ENCODE data around the gene KRTAP3-2. TPM values are rescaled to one million over a fixed set of nuclear protein-coding genes. Genes with fewer than 3 reads are reported as not detected.

The KRTAP3-2 gene
- polyA plus RNA-seq, 1 donor from 2014 or later = not detected

GRCh38 chr17:41010441-41010840, 10.7 kb upstream of the KRTAP3-2 start:
- Histone ChIP-seq H4K20me1 (ENCODE audit: insufficient read depth) (no peaks in the 10 kb centered on the region), H3K36me3 (ENCODE audit: insufficient read depth, low read length) (no peaks in the 10 kb centered on the region), H3K9me2 (ENCODE audit: insufficient read depth, low read length) (no peaks in the 10 kb centered on the region), H3K79me2 (replicated peaks; ENCODE audit: insufficient read depth, low read length) (no peaks in the 10 kb centered on the region), H3F3A (ENCODE audit: insufficient read depth, low read length, poor library complexity, severe bottlenecking) (no peaks in the 10 kb centered on the region), H3K27me3 (ENCODE audit: insufficient read depth, low read depth, low read length) (no peaks in the 10 kb centered on the region), H3K9me3 (ENCODE audit: low read length) (no peaks in the 10 kb centered on the region), H3K9ac (ENCODE audit: low read length) (no peak overlapping the region), H3K4me3 (ENCODE audit: low read length) (no peak overlapping the region), H3K4me2 (ENCODE audit: low read length) (no peak overlapping the region), H3K27ac (ENCODE audit: low read length) (no peak overlapping the region), H2AFZ (ENCODE audit: low read depth, low read length) (no peak overlapping the region)
- TF ChIP-seq EP300 (conservative IDR thresholded peaks at IDR 0.05; ENCODE audit: poor library complexity, severe bottlenecking) = no peak
- no peak for TF ChIP-seq TAF1 (IDR thresholded peaks at IDR 0.05; ENCODE audit: low read depth)
- no peak for TF ChIP-seq EZH2 (IDR thresholded peaks at IDR 0.05; ENCODE audit: borderline replicate concordance, insufficient read depth, low read length, poor library complexity, severe bottlenecking)
- TF ChIP-seq, protein P1, sequence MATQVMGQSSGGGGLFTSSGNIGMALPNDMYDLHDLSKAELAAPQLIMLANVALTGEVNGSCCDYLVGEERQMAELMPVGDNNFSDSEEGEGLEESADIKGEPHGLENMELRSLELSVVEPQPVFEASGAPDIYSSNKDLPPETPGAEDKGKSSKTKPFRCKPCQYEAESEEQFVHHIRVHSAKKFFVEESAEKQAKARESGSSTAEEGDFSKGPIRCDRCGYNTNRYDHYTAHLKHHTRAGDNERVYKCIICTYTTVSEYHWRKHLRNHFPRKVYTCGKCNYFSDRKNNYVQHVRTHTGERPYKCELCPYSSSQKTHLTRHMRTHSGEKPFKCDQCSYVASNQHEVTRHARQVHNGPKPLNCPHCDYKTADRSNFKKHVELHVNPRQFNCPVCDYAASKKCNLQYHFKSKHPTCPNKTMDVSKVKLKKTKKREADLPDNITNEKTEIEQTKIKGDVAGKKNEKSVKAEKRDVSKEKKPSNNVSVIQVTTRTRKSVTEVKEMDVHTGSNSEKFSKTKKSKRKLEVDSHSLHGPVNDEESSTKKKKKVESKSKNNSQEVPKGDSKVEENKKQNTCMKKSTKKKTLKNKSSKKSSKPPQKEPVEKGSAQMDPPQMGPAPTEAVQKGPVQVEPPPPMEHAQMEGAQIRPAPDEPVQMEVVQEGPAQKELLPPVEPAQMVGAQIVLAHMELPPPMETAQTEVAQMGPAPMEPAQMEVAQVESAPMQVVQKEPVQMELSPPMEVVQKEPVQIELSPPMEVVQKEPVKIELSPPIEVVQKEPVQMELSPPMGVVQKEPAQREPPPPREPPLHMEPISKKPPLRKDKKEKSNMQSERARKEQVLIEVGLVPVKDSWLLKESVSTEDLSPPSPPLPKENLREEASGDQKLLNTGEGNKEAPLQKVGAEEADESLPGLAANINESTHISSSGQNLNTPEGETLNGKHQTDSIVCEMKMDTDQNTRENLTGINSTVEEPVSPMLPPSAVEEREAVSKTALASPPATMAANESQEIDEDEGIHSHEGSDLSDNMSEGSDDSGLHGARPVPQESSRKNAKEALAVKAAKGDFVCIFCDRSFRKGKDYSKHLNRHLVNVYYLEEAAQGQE (IDR thresholded peaks at IDR 0.05; ENCODE audit: borderline replicate concordance) = no peak
- no peak for TF ChIP-seq POLR2AphosphoS5 (IDR thresholded peaks at IDR 0.05)

DNA sequence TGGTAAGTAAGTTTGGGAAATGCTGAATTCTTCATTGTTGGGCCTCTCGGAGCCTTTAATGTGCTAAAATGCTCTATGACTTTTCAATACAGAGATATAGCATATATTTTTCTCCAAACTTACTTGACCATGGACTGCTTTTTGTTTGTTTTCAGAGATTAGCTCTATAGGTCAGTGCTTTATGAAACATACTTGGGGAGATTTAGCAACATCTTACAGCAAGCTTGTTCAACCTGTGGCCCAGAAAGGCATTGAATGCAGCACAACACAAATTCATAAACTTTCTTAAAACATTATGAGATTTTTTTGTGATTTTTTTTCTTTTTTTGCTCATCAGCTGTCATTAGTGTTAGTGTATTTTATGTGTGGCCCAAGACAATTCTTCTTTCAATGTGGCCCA, 10.2 kb upstream of the KRTAP3-2 start:
- H3K9me2 ChIP-seq (ENCODE audit: insufficient read depth, low read length) = no peaks in the 10 kb centered on the region
- no peaks in the 10 kb centered on the region for H3K36me3 ChIP-seq (ENCODE audit: insufficient read depth, low read length)
- H3F3A ChIP-seq (ENCODE audit: insufficient read depth, low read length, poor library complexity, severe bottlenecking) = no peaks in the 10 kb centered on the region
- TF ChIP-seq POLR2AphosphoS5 (IDR thresholded peaks at IDR 0.05) (no peak), EP300 (conservative IDR thresholded peaks at IDR 0.05; ENCODE audit: poor library complexity, severe bottlenecking) (no peak), SMC3 (conservative IDR thresholded peaks at IDR 0.05; ENCODE audit: poor library complexity) (no peak), EZH2 (IDR thresholded peaks at IDR 0.05; ENCODE audit: borderline replicate concordance, insufficient read depth, low read length, poor library complexity, severe bottlenecking) (no peak), TAF1 (IDR thresholded peaks at IDR 0.05; ENCODE audit: low read depth) (no peak), MXI1 (conservative IDR thresholded peaks at IDR 0.05; ENCODE audit: poor library complexity, severe bottlenecking) (no peak), RAD21 (conservative IDR thresholded peaks at IDR 0.05) (no peak)
- TF ChIP-seq, protein P2, sequence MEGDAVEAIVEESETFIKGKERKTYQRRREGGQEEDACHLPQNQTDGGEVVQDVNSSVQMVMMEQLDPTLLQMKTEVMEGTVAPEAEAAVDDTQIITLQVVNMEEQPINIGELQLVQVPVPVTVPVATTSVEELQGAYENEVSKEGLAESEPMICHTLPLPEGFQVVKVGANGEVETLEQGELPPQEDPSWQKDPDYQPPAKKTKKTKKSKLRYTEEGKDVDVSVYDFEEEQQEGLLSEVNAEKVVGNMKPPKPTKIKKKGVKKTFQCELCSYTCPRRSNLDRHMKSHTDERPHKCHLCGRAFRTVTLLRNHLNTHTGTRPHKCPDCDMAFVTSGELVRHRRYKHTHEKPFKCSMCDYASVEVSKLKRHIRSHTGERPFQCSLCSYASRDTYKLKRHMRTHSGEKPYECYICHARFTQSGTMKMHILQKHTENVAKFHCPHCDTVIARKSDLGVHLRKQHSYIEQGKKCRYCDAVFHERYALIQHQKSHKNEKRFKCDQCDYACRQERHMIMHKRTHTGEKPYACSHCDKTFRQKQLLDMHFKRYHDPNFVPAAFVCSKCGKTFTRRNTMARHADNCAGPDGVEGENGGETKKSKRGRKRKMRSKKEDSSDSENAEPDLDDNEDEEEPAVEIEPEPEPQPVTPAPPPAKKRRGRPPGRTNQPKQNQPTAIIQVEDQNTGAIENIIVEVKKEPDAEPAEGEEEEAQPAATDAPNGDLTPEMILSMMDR (IDR thresholded peaks at IDR 0.05; ENCODE audit: poor library complexity, severe bottlenecking) = no peak
- TF ChIP-seq, protein P1 (IDR thresholded peaks at IDR 0.05; ENCODE audit: borderline replicate concordance) = no peak
- H2AFZ ChIP-seq (ENCODE audit: low read depth, low read length) = no peak overlapping the region
- H3K9me3 ChIP-seq (ENCODE audit: low read length) = no peaks in the 10 kb centered on the region
- no peak overlapping the region for H3K27ac ChIP-seq (ENCODE audit: low read length)
- no peaks in the 10 kb centered on the region for H3K27me3 ChIP-seq (ENCODE audit: insufficient read depth, low read depth, low read length)
- no peak overlapping the region for H3K4me3 ChIP-seq (ENCODE audit: low read length)
- H3K9ac ChIP-seq (ENCODE audit: low read length) = no peak overlapping the region
- no peaks in the 10 kb centered on the region for H4K20me1 ChIP-seq (ENCODE audit: insufficient read depth)
- no peaks in the 10 kb centered on the region for H3K79me2 ChIP-seq (replicated peaks; ENCODE audit: insufficient read depth, low read length)
- no peak overlapping the region for H3K4me2 ChIP-seq (ENCODE audit: low read length)
